ENCODE results near the gene HS6ST2. TPM values are rescaled to one million over a fixed set of nuclear protein-coding genes. Genes with fewer than 3 reads are reported as not detected.

Gene HS6ST2
- total RNA-seq, 1 experiment from 2014 or later: 24.6 TPM

DNA sequence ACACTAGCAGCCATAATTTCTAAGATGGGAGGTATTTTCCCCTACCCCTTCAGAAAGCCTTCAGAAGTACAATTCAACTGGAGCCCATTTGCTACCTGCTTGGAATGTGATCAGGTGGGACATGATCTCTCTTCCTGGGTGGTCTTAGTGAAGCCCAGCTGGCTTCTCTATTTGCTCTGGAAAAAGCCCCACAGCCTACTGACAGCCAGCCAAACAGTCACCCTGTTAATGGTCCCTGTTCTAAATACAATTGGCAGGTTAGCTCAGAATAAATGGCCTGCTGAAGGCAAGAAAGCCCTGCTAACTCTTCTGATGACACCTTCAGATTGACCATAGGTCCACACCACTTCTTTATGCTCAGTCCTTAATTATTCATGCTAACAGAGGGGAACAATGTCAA, 39.9 kb downstream of the HS6ST2 start:
- H3K4me2 ChIP-seq (ENCODE audit: low read length): no peak overlapping the region
- no peaks in the 10 kb centered on the region for H4K20me1 ChIP-seq (ENCODE audit: insufficient read depth)
- H3K79me2 ChIP-seq (ENCODE audit: insufficient read depth, low read length): no peaks in the 10 kb centered on the region
- ChIA-PET CTCF (no interaction called here), POLR2A (no interaction called here), RAD21 (ENCODE audit: low non-redundant PET in 1 of 2, low total read pairs in 2 of 2, uncharacterized antibody in 2 of 2, unreplicated experiment in 2 of 2) (no interaction called here)
- no peak overlapping the region for H3K9ac ChIP-seq (ENCODE audit: low read length)
- no peaks in the 10 kb centered on the region for H3K36me3 ChIP-seq (ENCODE audit: control insufficient read depth in 1 of 2, insufficient read depth in 2 of 2, low read length in 2 of 2)
- no peaks in the 10 kb centered on the region for H3K9me3 ChIP-seq (ENCODE audit: control insufficient read depth in 1 of 2, insufficient read depth in 1 of 2, low read depth in 1 of 2, low read length in 2 of 2)
- H3K9me2 ChIP-seq (ENCODE audit: insufficient read depth): no peaks in the 10 kb centered on the region
- TF ChIP-seq ELF1 (IDR thresholded peaks at IDR 0.05; ENCODE audit: borderline replicate concordance, low read depth) (no peak), SRF (IDR thresholded peaks at IDR 0.05; ENCODE audit: low read depth) (no peak), ZFX (IDR thresholded peaks at IDR 0.05) (no peak), EZH2phosphoT487 (IDR thresholded peaks at IDR 0.05; ENCODE audit: borderline replicate concordance) (no peak), POLR2AphosphoS5 (IDR thresholded peaks at IDR 0.05; ENCODE audit: low read depth, low read length) (no peak)
- TF ChIP-seq, protein P1, sequence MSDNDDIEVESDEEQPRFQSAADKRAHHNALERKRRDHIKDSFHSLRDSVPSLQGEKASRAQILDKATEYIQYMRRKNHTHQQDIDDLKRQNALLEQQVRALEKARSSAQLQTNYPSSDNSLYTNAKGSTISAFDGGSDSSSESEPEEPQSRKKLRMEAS (IDR thresholded peaks at IDR 0.05): no peak
- TF ChIP-seq, protein P2, sequence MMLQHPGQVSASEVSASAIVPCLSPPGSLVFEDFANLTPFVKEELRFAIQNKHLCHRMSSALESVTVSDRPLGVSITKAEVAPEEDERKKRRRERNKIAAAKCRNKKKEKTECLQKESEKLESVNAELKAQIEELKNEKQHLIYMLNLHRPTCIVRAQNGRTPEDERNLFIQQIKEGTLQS (IDR thresholded peaks at IDR 0.05): no peak
- TF ChIP-seq, protein P3, sequence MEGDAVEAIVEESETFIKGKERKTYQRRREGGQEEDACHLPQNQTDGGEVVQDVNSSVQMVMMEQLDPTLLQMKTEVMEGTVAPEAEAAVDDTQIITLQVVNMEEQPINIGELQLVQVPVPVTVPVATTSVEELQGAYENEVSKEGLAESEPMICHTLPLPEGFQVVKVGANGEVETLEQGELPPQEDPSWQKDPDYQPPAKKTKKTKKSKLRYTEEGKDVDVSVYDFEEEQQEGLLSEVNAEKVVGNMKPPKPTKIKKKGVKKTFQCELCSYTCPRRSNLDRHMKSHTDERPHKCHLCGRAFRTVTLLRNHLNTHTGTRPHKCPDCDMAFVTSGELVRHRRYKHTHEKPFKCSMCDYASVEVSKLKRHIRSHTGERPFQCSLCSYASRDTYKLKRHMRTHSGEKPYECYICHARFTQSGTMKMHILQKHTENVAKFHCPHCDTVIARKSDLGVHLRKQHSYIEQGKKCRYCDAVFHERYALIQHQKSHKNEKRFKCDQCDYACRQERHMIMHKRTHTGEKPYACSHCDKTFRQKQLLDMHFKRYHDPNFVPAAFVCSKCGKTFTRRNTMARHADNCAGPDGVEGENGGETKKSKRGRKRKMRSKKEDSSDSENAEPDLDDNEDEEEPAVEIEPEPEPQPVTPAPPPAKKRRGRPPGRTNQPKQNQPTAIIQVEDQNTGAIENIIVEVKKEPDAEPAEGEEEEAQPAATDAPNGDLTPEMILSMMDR (IDR thresholded peaks at IDR 0.05 in 2 of 3, conservative IDR thresholded peaks at IDR 0.05 in 1 of 3; ENCODE audit: borderline replicate concordance in 1 of 3, insufficient read depth in 1 of 3, low read depth in 2 of 3, low read length in 2 of 3): no peak
- DNase-seq (ENCODE audit: low read depth, low spot score): no peak
- intact Hi-C loops (cut with micrococcal nuclease): no loop called here
- H3K4me3 ChIP-seq (replicated peaks in 1 of 2; ENCODE audit: low read depth in 1 of 2, low read length in 2 of 2): no peak overlapping the region
- no peak overlapping the region for H3K27ac ChIP-seq (ENCODE audit: low read depth, low read length)
- H3K4me1 ChIP-seq (ENCODE audit: control insufficient read depth in 1 of 2, insufficient read depth in 2 of 2, low read length in 2 of 2): no peaks in the 10 kb centered on the region
- no peak for ATAC-seq
- H2AFZ ChIP-seq (ENCODE audit: low read depth, low read length, poor library complexity, severe bottlenecking): no peak overlapping the region
- BruUV-seq (replicated peaks): no TSS peak
- no peaks in the 10 kb centered on the region for H3K27me3 ChIP-seq (ENCODE audit: insufficient read depth, low read length)

DNA sequence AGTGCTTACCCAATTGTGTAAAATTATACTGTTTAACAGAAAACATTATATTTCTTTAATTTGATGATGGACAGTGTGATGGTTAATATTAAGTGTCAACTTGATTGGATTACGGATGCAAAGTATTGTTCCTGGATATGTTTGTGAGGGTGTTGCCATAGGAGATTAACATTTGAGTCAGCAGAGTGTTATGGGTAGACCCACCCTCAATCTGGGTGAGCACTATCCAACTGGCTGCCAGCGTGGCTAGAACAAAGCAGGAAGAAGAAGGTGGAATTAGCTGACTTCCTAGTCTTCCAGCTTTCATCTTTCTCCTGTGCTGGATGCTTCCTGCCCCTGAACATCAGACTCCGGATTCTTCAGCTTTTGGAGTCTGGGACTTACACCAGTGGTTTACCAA, 42.1 kb downstream of the HS6ST2 start:
- ChIA-PET POLR2A (no interaction called here), RAD21 (ENCODE audit: low non-redundant PET in 1 of 2, low total read pairs in 2 of 2, uncharacterized antibody in 2 of 2, unreplicated experiment in 2 of 2) (no interaction called here), CTCF (no interaction called here)
- Histone ChIP-seq H3K36me3 (ENCODE audit: control insufficient read depth in 1 of 2, insufficient read depth in 2 of 2, low read length in 2 of 2) (no peaks in the 10 kb centered on the region), H3K9ac (ENCODE audit: low read length) (no peak overlapping the region), H2AFZ (ENCODE audit: low read depth, low read length, poor library complexity, severe bottlenecking) (no peak overlapping the region), H4K20me1 (ENCODE audit: insufficient read depth) (no peaks in the 10 kb centered on the region), H3K4me1 (ENCODE audit: control insufficient read depth in 1 of 2, insufficient read depth in 2 of 2, low read length in 2 of 2) (no peaks in the 10 kb centered on the region), H3K4me2 (ENCODE audit: low read length) (no peak overlapping the region), H3K79me2 (ENCODE audit: insufficient read depth, low read length) (no peaks in the 10 kb centered on the region), H3K27me3 (ENCODE audit: insufficient read depth, low read length) (no peaks in the 10 kb centered on the region), H3K9me2 (ENCODE audit: insufficient read depth) (no peaks in the 10 kb centered on the region), H3K4me3 (replicated peaks in 1 of 2; ENCODE audit: low read depth in 1 of 2, low read length in 2 of 2) (no peak overlapping the region), H3K9me3 (ENCODE audit: control insufficient read depth in 1 of 2, insufficient read depth in 1 of 2, low read depth in 1 of 2, low read length in 2 of 2) (no peaks in the 10 kb centered on the region), H3K27ac (ENCODE audit: low read depth, low read length) (no peak overlapping the region)
- no TSS peak for BruUV-seq (replicated peaks)
- DNase-seq (ENCODE audit: low read depth, low spot score) (no peak), ATAC-seq (no peak)
- intact Hi-C loops (cut with micrococcal nuclease): no loop called here
- TF ChIP-seq EZH2phosphoT487 (IDR thresholded peaks at IDR 0.05; ENCODE audit: borderline replicate concordance) (no peak), POLR2A (IDR thresholded peaks at IDR 0.05; ENCODE audit: borderline replicate concordance, extremely low read depth, insufficient read depth, insufficient read length) (no peak), ZNF274 (IDR thresholded peaks at IDR 0.05; ENCODE audit: low read depth, low read length) (no peak), CEBPB (IDR thresholded peaks at IDR 0.05; ENCODE audit: low read depth) (no peak), ELF1 (IDR thresholded peaks at IDR 0.05; ENCODE audit: borderline replicate concordance, low read depth) (no peak), SP1 (IDR thresholded peaks at IDR 0.05; ENCODE audit: low read depth) (no peak)
- TF ChIP-seq, protein P4, sequence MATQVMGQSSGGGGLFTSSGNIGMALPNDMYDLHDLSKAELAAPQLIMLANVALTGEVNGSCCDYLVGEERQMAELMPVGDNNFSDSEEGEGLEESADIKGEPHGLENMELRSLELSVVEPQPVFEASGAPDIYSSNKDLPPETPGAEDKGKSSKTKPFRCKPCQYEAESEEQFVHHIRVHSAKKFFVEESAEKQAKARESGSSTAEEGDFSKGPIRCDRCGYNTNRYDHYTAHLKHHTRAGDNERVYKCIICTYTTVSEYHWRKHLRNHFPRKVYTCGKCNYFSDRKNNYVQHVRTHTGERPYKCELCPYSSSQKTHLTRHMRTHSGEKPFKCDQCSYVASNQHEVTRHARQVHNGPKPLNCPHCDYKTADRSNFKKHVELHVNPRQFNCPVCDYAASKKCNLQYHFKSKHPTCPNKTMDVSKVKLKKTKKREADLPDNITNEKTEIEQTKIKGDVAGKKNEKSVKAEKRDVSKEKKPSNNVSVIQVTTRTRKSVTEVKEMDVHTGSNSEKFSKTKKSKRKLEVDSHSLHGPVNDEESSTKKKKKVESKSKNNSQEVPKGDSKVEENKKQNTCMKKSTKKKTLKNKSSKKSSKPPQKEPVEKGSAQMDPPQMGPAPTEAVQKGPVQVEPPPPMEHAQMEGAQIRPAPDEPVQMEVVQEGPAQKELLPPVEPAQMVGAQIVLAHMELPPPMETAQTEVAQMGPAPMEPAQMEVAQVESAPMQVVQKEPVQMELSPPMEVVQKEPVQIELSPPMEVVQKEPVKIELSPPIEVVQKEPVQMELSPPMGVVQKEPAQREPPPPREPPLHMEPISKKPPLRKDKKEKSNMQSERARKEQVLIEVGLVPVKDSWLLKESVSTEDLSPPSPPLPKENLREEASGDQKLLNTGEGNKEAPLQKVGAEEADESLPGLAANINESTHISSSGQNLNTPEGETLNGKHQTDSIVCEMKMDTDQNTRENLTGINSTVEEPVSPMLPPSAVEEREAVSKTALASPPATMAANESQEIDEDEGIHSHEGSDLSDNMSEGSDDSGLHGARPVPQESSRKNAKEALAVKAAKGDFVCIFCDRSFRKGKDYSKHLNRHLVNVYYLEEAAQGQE (IDR thresholded peaks at IDR 0.05; ENCODE audit: low read depth): no peak
- TF ChIP-seq, protein P1 (IDR thresholded peaks at IDR 0.05): no peak

All from HCT116 (cell line).